K562 (cell line): Measurements from ENCODE around the gene DTWD2. TPM values are rescaled to one million over a fixed set of nuclear protein-coding genes. Genes with fewer than 3 reads are reported as not detected.
"Not testable (repeated sequence)": the region's sequence is repeated elsewhere in the genome, so short reads cannot be mapped to it uniquely, and the experiment has no call there.

Source experiments
- ATAC-seq: fragments of 200-7000 bp; cut with Tn5 transposase; 3 replicates; pipeline ENCODE4 v1.9.1; 2020; ENCODE audit warnings: moderate library complexity
- BruUV-seq: library from RNA; stranded (reverse); fragments of 400-500 nt; replicated peaks from 2 replicates; lab custom pipeline; 2021; lab: Mats Ljungman, UMichigan
- CTCF ChIA-PET: fragments of 300-600 bp; formaldehyde crosslinking; extraction: SDS; loops from one replicate; lab custom pipeline; 2021; ENCODE audit warnings: low intra/inter-chr PET ratio; lab: Yijun Ruan, JAX
- POLR2A ChIA-PET: fragments of 300-600, 350-650 bp; sonication (Branson Sonifier 250); formaldehyde crosslinking; extraction: SDS; loops from one replicate; lab custom pipeline; 2021; ENCODE audit warnings: antibody characterized with exemption, inconsistent platforms; lab: Yijun Ruan, JAX
- DNase-seq, 4 experiments: peaks; one replicate each; pipeline versions ENCODE4 v3.0.0 to v3.0.0-alpha.2; 2011 to 2018; ENCODE audit warnings: low spot score in 3 of 4, mixed read lengths in 3 of 4; ENCODE audit errors: extremely low read depth in 1 of 4
- FAIRE-seq: peaks from 2 replicates; lab custom pipeline; 2011; peaks lifted over from hg19 to GRCh38; lab: Jason Lieb, UNC
- H2AFZ ChIP-seq: 2 replicates; pipeline ENCODE4 v1.6.0; 2011; ENCODE audit warnings: low read depth, low read length, control low read depth, inconsistent platforms
- H3K27ac ChIP-seq: fragments of 200-600 bp; 3 replicates; pipeline ENCODE4 v1.8.0; 2011; ENCODE audit warnings: low read depth, mild to moderate bottlenecking, control low read depth, inconsistent platforms, low read length, moderate library complexity, mixed read lengths; ENCODE audit errors: extremely low read depth
- H3K27me3 ChIP-seq, 2 experiments: fragments of 300-600 bp in 1 of 2; 2 replicates in 1 of 2; 3 replicates in 1 of 2; pipeline versions ENCODE4 v1.6.0 to v1.8.0; 2011; ENCODE audit warnings: inconsistent platforms in 2 of 2, low read length in 2 of 2, mild to moderate bottlenecking in 1 of 2, mixed read lengths in 1 of 2, moderate library complexity in 1 of 2; ENCODE audit not compliant: control insufficient read depth in 2 of 2, insufficient read depth in 2 of 2
- H3K36me3 ChIP-seq: fragments of 300-600 bp; 3 replicates; pipeline ENCODE4 v1.8.0; 2011; ENCODE audit warnings: mild to moderate bottlenecking, low read length, inconsistent platforms; ENCODE audit not compliant: control insufficient read depth, insufficient read depth
- H3K4me1 ChIP-seq, 2 experiments: fragments of 200-600 bp in 1 of 2; replicated peaks in 1 of 2; 2 replicates in 1 of 2; 3 replicates in 1 of 2; pipeline versions ENCODE4 v1.5.1 to v1.8.0; 2011; ENCODE audit warnings: inconsistent platforms in 2 of 2, low read length in 2 of 2, mild to moderate bottlenecking in 1 of 2, mixed read lengths in 1 of 2, moderate library complexity in 1 of 2; ENCODE audit not compliant: control insufficient read depth in 2 of 2, insufficient read depth in 2 of 2
- H3K4me2 ChIP-seq: 2 replicates; pipeline ENCODE4 v1.6.1; 2011; ENCODE audit warnings: low read length, control low read depth, inconsistent platforms, mixed read lengths; ENCODE audit not compliant: insufficient read depth
- H3K4me3 ChIP-seq: fragments of 200-600 bp; sonication (generic), shearing (Covaris generic); 2 replicates; pipeline ENCODE4 v1.5.1; 2016; ENCODE audit warnings: control low read depth, inconsistent platforms
- H3K79me2 ChIP-seq: fragments of 200-600 bp; 3 replicates; pipeline ENCODE4 v1.8.0; 2011; ENCODE audit warnings: low read length, inconsistent platforms; ENCODE audit not compliant: control insufficient read depth, insufficient read depth
- H3K9ac ChIP-seq, 2 experiments: 2 replicates each; pipeline versions ENCODE4 v1.6.0 to v1.6.1; 2011; ENCODE audit warnings: low read depth in 2 of 2, low read length in 2 of 2, control low read depth in 1 of 2, inconsistent platforms in 1 of 2, mild to moderate bottlenecking in 1 of 2, mixed read lengths in 1 of 2; ENCODE audit not compliant: insufficient read depth in 1 of 2
- H3K9me1 ChIP-seq: one replicate; pipeline ENCODE4 v1.6.0; 2011; ENCODE audit warnings: inconsistent platforms, mild to moderate bottlenecking, low read length, moderate library complexity; ENCODE audit not compliant: control insufficient read depth, insufficient read depth
- H3K9me3 ChIP-seq: replicated peaks from 2 replicates; pipeline ENCODE4 v1.5.1; 2011; ENCODE audit warnings: low read depth, low read length, inconsistent platforms; ENCODE audit not compliant: control insufficient read depth, insufficient read depth
- H4K20me1 ChIP-seq: replicated peaks from 2 replicates; pipeline ENCODE4 v1.6.1; 2011; ENCODE audit warnings: low read length, inconsistent platforms, mixed read lengths; ENCODE audit not compliant: control insufficient read depth, insufficient read depth
- BCOR ChIP-seq: fragments of 450-650 bp; IDR thresholded peaks from 2 replicates; pipeline ENCODE4 v1.6.1; 2016
- KDM1A ChIP-seq, 2 experiments: fragments of 450-650 bp; IDR thresholded peaks; 2 replicates each; pipeline ENCODE4 v1.6.1; 2016; ENCODE audit warnings: mild to moderate bottlenecking in 2 of 2
- TRIM28 ChIP-seq: fragments of 450-650 bp; IDR thresholded peaks from 2 replicates; pipeline ENCODE4 v1.6.1; 2017
- ZNF146 ChIP-seq: IDR thresholded peaks from one replicate; pipeline ENCODE4 v1.6.1; 2018; ENCODE audit warnings: missing compliant biosample characterization; ENCODE audit not compliant: unreplicated experiment
- WGBS: fragments of 100-300 bp; shearing (Covaris generic); methylation state at CpG from one replicate; pipeline ENCODE4 v1.1.6; 2016; ENCODE audit warnings: low coverage, mixed read lengths; ENCODE audit not compliant: insufficient coverage; ENCODE audit errors: missing lambda C conversion rate; 5-methylcytosine and 5-hydroxymethylcytosine counted together
- in situ Hi-C: fragments of 300-500 bp; cut with MboI; formaldehyde crosslinking; loops from 4 replicates; pipeline ENCODE4 v1.15.0; 2018; ENCODE audit warnings: inconsistent platforms, mixed read lengths
- intact Hi-C: fragments of 100-400 bp; cut with micrococcal nuclease; formaldehyde crosslinking; loops from 2 replicates; pipeline ENCODE4 v1.14.2; 2022
- polyA plus RNA-seq, 8 experiments: library from polyadenylated mRNA; depleted of rRNA in 4 of 8; stranded (reverse) in 5 of 8; unstranded in 3 of 8; fragments of >200 nt; fragmentation: Nextera tagmentation in 2 of 8; fragmentation: Illumina TruSeq in 1 of 8; extraction: Ambion mirVana in 2 of 8; extraction: Trizol in 1 of 8; gene quantifications; 2 replicates each; pipeline versions ENCODE4 v1.2.1 to v1.2.3, GENCODE V29; 2011 to 2014; ENCODE audit warnings: inconsistent platforms in 1 of 8, missing spikeins in 1 of 8
- total RNA-seq, 7 experiments: library from RNA; depleted of rRNA in 6 of 7; stranded (reverse); fragments of >200 nt in 6 of 7; fragmentation: Illumina TruSeq in 2 of 7; extraction: Trizol in 2 of 7; gene quantifications; 2 replicates each; pipeline versions ENCODE4 v1.2.1 to v1.2.3, GENCODE V29; 2011 to 2021; ENCODE audit warnings: low replicate concordance in 1 of 7

DTWD2 gene
- total and polyA plus RNA-seq, 9 of the 15 experiments (the other 6 are each of a cell fraction or from before 2014, with no cell fraction given), result 0.99 to 10.8 (median 4.1) TPM

- FAIRE-seq, DNase-seq, H3K27me3 ChIP-seq, BruUV-seq, H3K9ac ChIP-seq, intact Hi-C loops, H3K27ac ChIP-seq, H3K4me2 ChIP-seq, POLR2A ChIA-PET, H3K9me1 ChIP-seq, H3K4me3 ChIP-seq, H4K20me1 ChIP-seq, H3K79me2 ChIP-seq, H2AFZ ChIP-seq, H3K9me3 ChIP-seq, CTCF ChIA-PET, H3K36me3 ChIP-seq, ATAC-seq: not testable (repeated sequence)
- H3K4me1 ChIP-seq, result peaks cover 10 to 22% of the 10 kb centered on the region in 2 experiments; a peak in 4 of 5 replicates
- in situ Hi-C loops, result loop anchor here (25.0 kb wide), 1 partner anchor 744 kb away; no protein-coding TSS in a partner anchor
- TF ChIP-seq KDM1A (IDR thresholded peaks at IDR 0.05), result 0 out of 4 replicates have a peak, but pooled peaks of 1 of the 2 experiments have one; percentile 31
- 0 out of 2 replicates have a peak, but pooled peaks have one; percentile 60 for TF ChIP-seq TRIM28
- TF ChIP-seq BCOR, result peak; percentile 79
These were observed 4.8 kb upstream of the DTWD2 start for GRCh38 chr5:118993118-118993517.

- BruUV-seq, H3K4me2 ChIP-seq, ATAC-seq, H3K9me3 ChIP-seq, H3K27me3 ChIP-seq, DNase-seq, H3K9me1 ChIP-seq, H3K9ac ChIP-seq, H3K4me3 ChIP-seq, H3K27ac ChIP-seq, H3K36me3 ChIP-seq, H2AFZ ChIP-seq, H4K20me1 ChIP-seq, H3K79me2 ChIP-seq, CTCF ChIA-PET, FAIRE-seq, intact Hi-C loops, POLR2A ChIA-PET: not testable (repeated sequence)
- WGBS, result 83% methylated on average over 3 of the region's 3 CpGs
- H3K4me1 ChIP-seq, result peaks cover 13 to 26% of the 10 kb centered on the region in 2 experiments; a peak in 4 of 5 replicates
- peak; percentile 69 for TF ChIP-seq ZNF146 (CRISPR knock-in tag)
- peak in 1 of 2 experiments; percentile 40; a peak in 1 of 4 replicates for TF ChIP-seq KDM1A (IDR thresholded peaks at IDR 0.05)
- peak; percentile 68; the same call in 1 of the 2 replicates for TF ChIP-seq BCOR
- in situ Hi-C loops, result loop anchor here (25.0 kb wide), 1 partner anchor 745 kb away; no protein-coding TSS in a partner anchor
These were observed 3.7 kb upstream of the DTWD2 start for GRCh38 chr5:118992055-118992454.
